SK-N-MC (cell line): ENCODE data around the gene PSMB3.
A peak's percentile ranks its signal among the peaks of the same experiment; 100 is the strongest.

ENCODE experiments used
- DNase-seq: peaks from one replicate; pipeline ENCODE4 v3.0.0-alpha.2; 2011; ENCODE audit warnings: low read depth, low spot score
- H3K27ac ChIP-seq: fragments of 200-600 bp; sonication (generic); 2 replicates; pipeline ENCODE4 v1.5.1; 2016; ENCODE audit warnings: mixed run types
- H3K36me3 ChIP-seq: fragments of 200-600 bp; sonication (generic); 2 replicates; pipeline ENCODE4 v1.6.1; 2017; ENCODE audit warnings: antibody characterized with exemption, low read length, mixed read lengths; ENCODE audit not compliant: insufficient read depth
- H3K4me3 ChIP-seq: fragments of 200-600 bp; sonication (generic); 2 replicates; pipeline ENCODE4 v1.5.1; 2016
- H3K9ac ChIP-seq: fragments of 200-600 bp; sonication (generic); 2 replicates; pipeline ENCODE4 v1.8.0; 2017; ENCODE audit warnings: mixed run types, mixed read lengths; ENCODE audit not compliant: insufficient read length
- H3K9me3 ChIP-seq: fragments of 200-600 bp; sonication (generic); 2 replicates; pipeline ENCODE4 v1.6.1; 2017; ENCODE audit warnings: low read depth, mild to moderate bottlenecking, antibody characterized with exemption, low read length, moderate library complexity, mixed read lengths
- EZH2 ChIP-seq: fragments of 200-600 bp; sonication (generic); IDR thresholded peaks from one replicate; pipeline ENCODE4 v1.6.1; 2017; ENCODE audit warnings: antibody characterized with exemption
- FOXP2 ChIP-seq: optimal IDR thresholded peaks from 2 replicates; pipeline ENCODE3; 2011; ENCODE audit warnings: mild to moderate bottlenecking, moderate library complexity; ENCODE audit not compliant: insufficient read depth; ENCODE audit errors: extremely low read length, control extremely low read depth
- POLR2AphosphoS5 ChIP-seq: IDR thresholded peaks from 2 replicates; pipeline ENCODE4 v1.6.1; 2012; ENCODE audit warnings: mild to moderate bottlenecking, low read depth, low read length, borderline replicate concordance

PSMB3 gene

DNA sequence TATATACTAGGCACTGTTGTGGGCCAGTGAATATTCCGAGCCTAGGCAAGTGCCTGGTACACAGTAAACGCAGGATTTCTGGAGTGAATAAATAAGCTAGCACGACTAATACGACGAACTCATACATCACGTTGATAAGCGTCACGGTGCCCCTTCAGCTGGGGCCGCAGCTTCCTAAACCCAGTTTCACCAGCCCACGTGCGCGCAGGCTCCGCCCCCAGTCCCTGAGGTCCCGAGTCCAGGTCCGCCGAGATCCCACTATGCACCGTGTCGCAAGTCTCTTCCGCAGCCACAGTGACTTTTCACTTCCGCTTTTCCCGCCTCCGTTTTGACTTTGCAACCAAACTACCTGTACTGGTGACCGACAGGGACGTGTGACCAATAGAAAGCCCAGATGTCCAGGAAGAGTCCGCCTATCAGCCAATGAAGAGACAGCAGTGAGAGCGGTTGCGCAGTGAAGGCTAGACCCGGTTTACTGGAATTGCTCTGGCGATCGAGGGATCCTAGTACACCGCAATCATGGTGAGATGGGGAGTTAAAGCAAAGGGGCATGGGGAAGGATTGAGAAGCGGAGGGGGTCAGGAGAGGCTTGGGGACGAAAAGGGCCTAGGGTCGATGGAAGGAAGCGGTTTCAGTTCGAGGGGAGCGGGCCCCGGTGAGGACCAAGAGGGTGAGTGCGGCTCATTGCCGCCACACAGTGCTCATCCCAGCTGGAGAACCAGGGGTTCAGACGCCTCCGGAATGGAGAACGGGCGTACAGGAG, at the start of gene PSMB3:
Gene PSMB3 (plus strand): TSS at position 434 of the 763 bp plus-strand sequence. CDS start 86 bp downstream, at position 520.
- peak; percentile 98 for DNase-seq
- peak within 1 kb of the TSS; percentile 97 for H3K4me3 ChIP-seq
- peak within 1 kb of the TSS; percentile 93 for H3K27ac ChIP-seq
- no peaks in the 10 kb centered on the region for H3K9me3 ChIP-seq
- peak within 1 kb of the TSS; percentile 92 for H3K9ac ChIP-seq
- TF ChIP-seq POLR2AphosphoS5 (peak; percentile 77), EZH2 (no peak)
- peaks cover 32% of the 10 kb centered on the region for H3K36me3 ChIP-seq

DNA sequence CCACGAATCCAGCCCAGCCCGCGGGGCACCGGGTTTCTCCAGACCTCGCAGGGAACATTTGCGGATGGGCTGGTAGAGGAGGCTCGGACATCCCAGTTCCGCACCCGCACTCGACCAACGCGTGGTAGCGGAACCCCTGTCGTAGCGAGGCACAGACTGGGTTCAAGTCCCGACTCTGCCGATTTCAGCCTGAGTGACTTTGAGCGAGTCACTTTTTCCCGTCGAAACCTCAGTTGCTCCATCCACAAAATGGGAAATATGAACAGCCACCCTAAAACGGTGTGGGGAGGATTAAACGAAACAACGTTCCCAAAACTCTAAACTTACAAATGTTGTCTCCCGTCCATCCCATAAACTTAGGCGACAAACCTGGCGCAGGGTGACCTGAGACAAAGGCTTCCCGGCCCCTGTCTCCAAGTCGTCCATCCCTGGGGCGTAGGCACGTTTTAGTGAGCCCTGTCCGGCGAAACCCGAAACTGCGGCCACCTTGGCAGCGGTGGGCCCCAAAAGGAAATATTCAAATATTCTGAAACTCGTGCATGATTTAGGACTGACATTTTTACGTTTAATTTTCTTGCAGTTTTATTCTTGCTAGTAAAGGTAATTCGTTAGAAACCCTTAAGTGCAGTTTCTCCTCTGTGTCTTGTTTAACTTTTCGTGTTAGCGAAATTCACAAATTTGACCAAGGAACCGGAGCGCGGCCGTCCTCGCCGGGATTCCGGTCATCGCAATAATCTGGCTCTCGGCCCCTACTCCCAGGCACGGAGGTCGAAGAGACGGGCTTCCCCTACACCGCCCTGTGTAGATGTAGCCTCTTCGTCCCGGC, 49.4 kb upstream of the PSMB3 start:
- Histone ChIP-seq H3K27ac (peak overlapping the region; percentile 80), H3K36me3 (peaks cover 6% of the 10 kb centered on the region; the same call in 1 of the 2 replicates), H3K9me3 (no peaks in the 10 kb centered on the region), H3K9ac (peak overlapping the region; percentile 88), H3K4me3 (peak overlapping the region; percentile 81)
- TF ChIP-seq EZH2 (no peak), FOXP2 (no peak), POLR2AphosphoS5 (no peak)
- no peak for DNase-seq

DNA sequence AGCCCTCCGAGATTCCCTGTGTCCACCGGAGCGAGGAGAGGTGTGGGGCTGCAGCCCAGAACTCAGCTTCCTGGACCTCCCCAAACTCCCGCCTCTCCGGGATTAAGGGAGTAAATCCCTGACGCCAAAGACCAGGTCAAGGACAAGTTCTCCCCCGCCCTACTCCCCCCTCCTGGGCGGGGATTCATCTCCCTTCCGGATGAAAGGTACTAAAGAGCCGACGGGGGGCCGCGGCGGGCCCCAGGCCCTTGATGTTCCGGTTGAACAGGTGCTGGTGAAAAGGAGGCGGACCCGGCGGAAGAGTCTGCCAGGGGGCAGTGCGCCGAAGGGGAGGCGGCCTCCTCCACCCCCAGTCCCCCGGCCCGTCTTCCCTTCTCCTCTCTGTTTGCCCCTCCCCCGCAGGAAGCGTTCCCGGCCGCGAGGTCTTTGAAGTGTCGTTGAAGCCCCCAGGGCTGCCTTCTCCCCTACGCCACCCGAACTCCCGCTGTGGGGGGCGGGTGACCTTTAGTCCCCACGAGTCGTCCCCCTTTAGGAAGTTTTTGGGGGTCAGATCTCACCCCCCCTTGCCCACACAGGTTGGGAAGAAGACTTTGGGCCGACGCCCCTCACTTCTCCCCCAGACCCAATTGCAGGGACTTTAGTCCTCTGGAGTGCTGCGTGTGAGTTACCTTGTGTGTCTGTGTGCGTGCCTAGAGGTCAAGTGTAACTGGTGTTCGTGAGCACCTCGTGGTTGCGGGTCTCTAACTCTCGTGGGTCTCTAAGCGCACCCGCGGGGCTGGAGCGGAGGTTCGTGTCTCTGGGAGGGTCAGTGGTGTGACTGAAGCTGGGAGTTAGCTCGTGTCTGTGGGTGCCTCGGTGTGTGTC, 48.6 kb upstream of the PSMB3 start:
- H3K4me3 ChIP-seq, result peak overlapping the region; percentile 96
- no peaks in the 10 kb centered on the region for H3K9me3 ChIP-seq
- TF ChIP-seq POLR2AphosphoS5 (peak; percentile 38; the same call in 1 of the 2 replicates), FOXP2 (no peak)
- H3K36me3 ChIP-seq, result peaks cover 6% of the 10 kb centered on the region; the same call in 1 of the 2 replicates
- peak overlapping the region; percentile 94 for H3K27ac ChIP-seq
- no peak for DNase-seq
- peak overlapping the region; percentile 97 for H3K9ac ChIP-seq

DNA sequence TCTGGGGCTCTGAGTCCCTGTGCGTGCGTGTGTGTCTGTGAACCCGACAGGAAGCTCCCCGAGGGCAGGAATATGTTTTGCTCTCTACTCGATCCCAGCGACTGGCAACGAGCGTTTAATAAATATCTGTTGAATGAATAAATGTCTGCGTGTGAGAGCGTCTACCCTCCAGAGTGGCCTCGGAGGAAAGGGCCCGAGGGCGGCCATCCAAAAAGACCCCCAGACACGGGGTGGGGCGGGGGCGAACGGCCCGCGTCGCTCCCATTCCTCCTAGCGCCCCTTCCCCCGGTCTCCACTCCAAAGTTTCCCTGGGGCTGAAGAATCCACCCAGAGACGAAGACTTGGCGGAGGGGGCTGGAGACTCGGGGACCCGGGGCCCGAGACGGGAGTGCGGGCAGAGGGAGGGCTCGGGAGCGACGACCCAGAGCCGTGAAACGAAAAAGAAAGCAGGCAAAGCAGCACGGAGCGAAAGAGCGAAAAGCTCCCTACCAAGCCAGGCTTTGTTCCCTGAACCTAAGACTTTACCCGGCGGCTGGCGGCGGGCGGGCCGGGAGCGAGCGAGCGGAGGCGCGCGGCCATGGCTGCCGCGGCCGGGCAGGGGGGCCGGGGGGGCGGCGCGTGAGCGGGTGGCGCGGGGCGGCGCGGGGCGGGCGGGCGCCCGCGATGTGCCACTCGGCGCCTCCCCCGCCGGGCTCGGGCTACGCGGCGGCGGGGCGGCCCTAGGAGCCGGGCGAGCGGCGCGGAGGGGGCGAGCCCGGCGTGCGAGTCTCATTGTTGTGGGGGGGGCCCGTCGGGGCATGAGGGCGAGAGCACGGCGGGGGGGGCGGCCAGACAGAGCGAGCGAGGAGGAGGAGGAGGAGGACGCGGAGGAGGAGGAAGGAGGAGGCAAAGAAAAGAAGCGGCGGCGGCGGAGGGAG, 47.7 kb upstream of the PSMB3 start, which contains the start of gene MLLT6:
Gene MLLT6 (plus strand): TSS at position 668 of the 917 bp plus-strand sequence. CDS start 360 bp downstream, outside the sequence.
- H3K9ac ChIP-seq, result peak within 1 kb of the TSS; percentile 97
- H3K4me3 ChIP-seq, result peak within 1 kb of the TSS; percentile 99
- peaks cover 6% of the 10 kb centered on the region; the same call in 1 of the 2 replicates for H3K36me3 ChIP-seq
- H3K27ac ChIP-seq, result peak within 1 kb of the TSS; percentile 94
- TF ChIP-seq POLR2AphosphoS5 (no peak), EZH2 (no peak), FOXP2 (no peak)
- H3K9me3 ChIP-seq, result no peaks in the 10 kb centered on the region
- no peak for DNase-seq

DNA sequence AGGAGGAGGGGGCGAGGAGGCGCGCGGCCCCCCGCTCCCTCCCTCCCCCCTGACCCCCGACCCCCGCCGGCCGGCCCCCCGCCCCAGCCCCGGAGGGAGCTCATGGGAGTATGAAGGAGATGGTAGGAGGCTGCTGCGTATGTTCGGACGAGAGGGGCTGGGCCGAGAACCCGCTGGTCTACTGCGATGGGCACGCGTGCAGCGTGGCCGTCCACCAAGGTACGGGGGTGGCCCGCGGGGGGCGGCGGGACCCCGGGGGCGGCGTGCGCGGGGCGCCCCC, 47.1 kb upstream of the PSMB3 start:
- H3K9me3 ChIP-seq, result no peaks in the 10 kb centered on the region
- peak overlapping the region; percentile 86 for H3K9ac ChIP-seq
- TF ChIP-seq EZH2 (no peak), FOXP2 (no peak), POLR2AphosphoS5 (no peak)
- 0 out of 2 replicates have a peak overlapping the region, but pooled peaks have one; percentile 57 for H3K27ac ChIP-seq
- H3K36me3 ChIP-seq, result peaks cover 6% of the 10 kb centered on the region; the same call in 1 of the 2 replicates
- peak overlapping the region; percentile 99 for H3K4me3 ChIP-seq
- no peak for DNase-seq

DNA sequence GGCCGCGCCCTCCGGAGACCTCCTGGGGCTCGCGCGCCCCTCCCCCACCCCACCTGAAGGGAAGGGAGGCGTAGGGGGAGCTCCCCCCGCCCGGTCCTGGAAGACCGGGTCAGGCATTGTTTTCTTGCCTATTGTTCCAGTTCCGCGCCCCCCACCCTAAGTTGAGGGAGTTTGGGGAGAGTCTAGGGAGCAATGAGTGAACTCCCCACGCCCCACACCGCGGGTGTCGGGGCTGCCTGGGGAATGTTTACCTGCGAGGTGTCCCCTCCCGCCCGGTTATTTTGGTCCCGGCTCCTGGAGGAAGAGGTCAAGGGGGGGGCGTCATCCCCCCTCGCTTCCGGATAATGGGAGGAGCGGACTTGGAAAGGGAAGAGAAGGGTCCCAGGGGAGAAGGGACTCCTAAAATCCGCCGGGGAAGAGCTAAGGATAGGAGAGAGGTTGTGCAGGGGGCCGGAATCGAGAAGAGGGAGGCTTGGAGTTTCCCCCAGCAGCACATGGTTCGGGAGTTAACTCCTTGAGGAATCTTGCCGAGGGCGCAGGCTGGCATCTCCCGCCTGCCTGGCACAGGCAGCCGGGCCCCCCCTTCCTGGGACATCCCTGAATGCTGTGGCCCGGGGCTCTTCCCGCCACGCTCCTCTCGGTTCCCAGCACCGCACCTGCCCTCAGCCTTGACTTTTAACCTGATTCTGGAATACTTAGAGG, 46.6 kb upstream of the PSMB3 start:
- peaks cover 6% of the 10 kb centered on the region; the same call in 1 of the 2 replicates for H3K36me3 ChIP-seq
- TF ChIP-seq EZH2 (no peak), POLR2AphosphoS5 (peak; percentile 30; the same call in 1 of the 2 replicates)
- H3K27ac ChIP-seq, result 0 out of 2 replicates have a peak overlapping the region, but pooled peaks have one; percentile 57
- peak overlapping the region; percentile 86 for H3K9ac ChIP-seq
- DNase-seq, result no peak
- peak overlapping the region; percentile 99 for H3K4me3 ChIP-seq
- H3K9me3 ChIP-seq, result no peaks in the 10 kb centered on the region
